Measurements from ENCODE around the gene POLR3H.

Gene POLR3H

DNA sequence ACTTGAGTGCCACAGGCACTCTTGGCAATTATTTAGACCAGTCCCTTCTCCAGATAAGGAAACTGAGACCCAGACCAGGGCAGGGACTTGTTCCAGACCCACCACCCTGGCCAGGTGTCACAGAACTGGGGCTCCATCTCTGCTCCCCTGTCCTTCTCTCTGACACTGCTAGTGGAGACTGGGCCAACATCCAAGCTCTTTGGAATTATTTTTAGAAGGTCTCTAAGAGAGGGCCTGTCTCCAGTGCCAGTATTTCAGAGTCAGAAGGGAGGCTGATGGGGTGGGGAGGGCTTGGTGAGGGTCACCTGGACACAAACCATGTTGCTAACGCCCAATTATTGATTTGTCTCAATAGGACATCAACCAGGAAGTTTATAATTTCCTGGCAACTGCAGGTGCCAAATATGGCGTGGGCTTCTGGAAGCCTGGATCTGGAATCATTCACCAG, 32.7 kb downstream of the POLR3H start:
- Histone ChIP-seq H3K4me1 (peaks cover 0 to 5% (median 0%) of the 10 kb centered on the region in 10 experiments; a peak in 2 of 20 replicates), H3K9me3 (replicated peaks in 1 of 11) (no peaks in the 10 kb centered on the region), H3K9ac (0 out of 22 replicates have a peak overlapping the region, but pooled peaks of 1 of the 11 experiments have one; percentile 5), H3K27ac (no peak overlapping the region), H3K27me3 (no peaks in the 10 kb centered on the region), H3K4me3 (no peak overlapping the region), H4K20me1 (peaks cover 6 to 99% (median 70%) of the 10 kb centered on the region in 11 experiments; a peak in 19 of 22 replicates), H3K36me3 (peaks cover 94 to 100% (median 99%) of the 10 kb centered on the region in 11 experiments), H3K4me2 (no peak overlapping the region)
- TF ChIP-seq Cebpa-rat (IDR thresholded peaks at IDR 0.05), result no peak

- TF ChIP-seq Cebpa-rat (IDR thresholded peaks at IDR 0.05), result no peak
- no peak overlapping the region; a peak in 1 of 22 replicates for H3K9ac ChIP-seq
- peaks cover 11 to 99% (median 78%) of the 10 kb centered on the region in 11 experiments; a peak in 20 of 22 replicates for H4K20me1 ChIP-seq
- H3K4me1 ChIP-seq, result peaks cover 11 to 28% (median 18%) of the 10 kb centered on the region in 10 experiments
- no peak overlapping the region for H3K27ac ChIP-seq
- H3K36me3 ChIP-seq, result peaks cover 73 to 96% (median 88%) of the 10 kb centered on the region in 11 experiments
- no peak overlapping the region for H3K4me3 ChIP-seq
- no peaks in the 10 kb centered on the region for H3K9me3 ChIP-seq (replicated peaks in 1 of 11)
- H3K27me3 ChIP-seq, result no peaks in the 10 kb centered on the region
- no peak overlapping the region for H3K4me2 ChIP-seq
These were observed 35.5 kb downstream of the POLR3H start for GRCh38 chr22:41508770-41509170.

- Histone ChIP-seq H3K4me3 (no peak overlapping the region), H3K9ac (peak overlapping the region in 4 of 11 experiments; percentile 5 to 24 (median 18); a peak in 3 of 22 replicates), H3K27me3 (no peaks in the 10 kb centered on the region), H3K27ac (no peak overlapping the region), H3K36me3 (peaks cover 73 to 95% (median 87%) of the 10 kb centered on the region in 11 experiments), H3K4me2 (no peak overlapping the region), H3K9me3 (replicated peaks in 1 of 11) (no peaks in the 10 kb centered on the region), H3K4me1 (peaks cover 14 to 38% (median 26%) of the 10 kb centered on the region in 10 experiments), H4K20me1 (peaks cover 11 to 96% (median 78%) of the 10 kb centered on the region in 11 experiments; a peak in 20 of 22 replicates)
- no peak for TF ChIP-seq Cebpa-rat (IDR thresholded peaks at IDR 0.05)
These were observed 36.8 kb downstream of the POLR3H start for GRCh38 chr22:41507330-41508063.

GRCh38 chr22:41505511-41506220, 38.6 kb downstream of the POLR3H start:
- H4K20me1 ChIP-seq, result peaks cover 18 to 99% (median 88%) of the 10 kb centered on the region in 11 experiments; a peak in 20 of 22 replicates
- 0 out of 22 replicates have a peak overlapping the region, but pooled peaks of 1 of the 11 experiments have one; percentile 28 for H3K27ac ChIP-seq
- H3K36me3 ChIP-seq, result peaks cover 74 to 95% (median 87%) of the 10 kb centered on the region in 11 experiments

GRCh38 chr22:41504816-41505215, 39.5 kb downstream of the POLR3H start:
- Histone ChIP-seq H3K4me1 (peaks cover 14 to 64% (median 40%) of the 10 kb centered on the region in 10 experiments), H3K4me3 (peak overlapping the region in 1 of 10 experiments; percentile 10; a peak in 1 of 20 replicates), H3K4me2 (peak overlapping the region in 10 of 11 experiments; percentile 45 to 87 (median 76); a peak in 20 of 22 replicates), H3K27me3 (no peaks in the 10 kb centered on the region), H4K20me1 (peaks cover 20 to 98% (median 85%) of the 10 kb centered on the region in 11 experiments; a peak in 20 of 22 replicates), H3K9me3 (replicated peaks in 1 of 11) (no peaks in the 10 kb centered on the region), H3K27ac (peak overlapping the region in 4 of 11 experiments; percentile 3 to 43 (median 28); a peak in 3 of 22 replicates), H3K9ac (peak overlapping the region in 6 of 11 experiments; percentile 15 to 54 (median 40); a peak in 9 of 22 replicates), H3K36me3 (peaks cover 73 to 95% (median 87%) of the 10 kb centered on the region in 11 experiments)
- TF ChIP-seq Cebpa-rat (IDR thresholded peaks at IDR 0.05), result no peak

More at GRCh38 chr22:41505511-41506220, 38.6 kb downstream of the POLR3H start:
- Histone ChIP-seq H3K9ac (0 out of 22 replicates have a peak overlapping the region, but pooled peaks of 1 of the 11 experiments have one; percentile 9), H3K4me3 (no peak overlapping the region), H3K4me2 (peak overlapping the region in 8 of 11 experiments; percentile 62 to 87 (median 78); a peak in 13 of 22 replicates), H3K27me3 (no peaks in the 10 kb centered on the region), H3K9me3 (replicated peaks in 1 of 11) (no peaks in the 10 kb centered on the region), H3K4me1 (peaks cover 14 to 55% (median 31%) of the 10 kb centered on the region in 10 experiments)
- TF ChIP-seq Cebpa-rat (IDR thresholded peaks at IDR 0.05), result no peak

DNA sequence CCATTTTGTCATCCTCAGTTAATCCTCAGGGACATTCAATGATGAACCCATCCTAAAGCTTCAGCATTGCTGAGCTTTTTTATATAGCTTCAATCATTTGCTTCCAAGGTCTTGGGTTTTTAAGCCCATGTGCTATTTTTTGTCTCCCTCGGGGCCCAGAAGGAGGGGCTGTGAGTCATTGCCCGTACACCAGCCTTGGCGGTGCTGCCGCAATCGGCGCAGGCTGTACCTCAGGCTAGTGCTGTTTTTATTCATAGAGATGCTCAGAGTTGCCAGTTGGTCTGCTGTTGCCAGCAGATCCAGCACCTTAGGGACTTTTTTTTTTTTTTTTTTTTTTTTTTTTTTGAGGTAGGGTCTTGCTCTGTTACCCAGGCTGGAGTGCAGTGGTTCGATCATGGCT, 39.9 kb downstream of the POLR3H start:
- peaks cover 18 to 68% (median 44%) of the 10 kb centered on the region in 10 experiments for H3K4me1 ChIP-seq
- peaks cover 24 to 99% (median 85%) of the 10 kb centered on the region in 11 experiments; a peak in 20 of 22 replicates for H4K20me1 ChIP-seq
- peak overlapping the region in 10 of 11 experiments; percentile 45 to 87 (median 76); a peak in 20 of 22 replicates for H3K4me2 ChIP-seq
- peak overlapping the region; percentile 4 to 63 (median 26); a peak in 17 of 22 replicates for H3K9ac ChIP-seq
- peak overlapping the region in 2 of 10 experiments; percentile 7 to 10; a peak in 1 of 20 replicates for H3K4me3 ChIP-seq
- no peak for TF ChIP-seq Cebpa-rat (IDR thresholded peaks at IDR 0.05)
- H3K9me3 ChIP-seq (replicated peaks in 1 of 11), result no peaks in the 10 kb centered on the region
- peaks cover 75 to 95% (median 88%) of the 10 kb centered on the region in 11 experiments for H3K36me3 ChIP-seq
- H3K27me3 ChIP-seq, result no peaks in the 10 kb centered on the region
- H3K27ac ChIP-seq, result peak overlapping the region in 8 of 11 experiments; percentile 5 to 70 (median 45); a peak in 12 of 22 replicates

GRCh38 chr22:41501209-41501608, 43.1 kb downstream of the POLR3H start:
- TF ChIP-seq Cebpa-rat (IDR thresholded peaks at IDR 0.05), result no peak
- peaks cover 25 to 68% (median 49%) of the 10 kb centered on the region in 10 experiments for H3K4me1 ChIP-seq
- H3K36me3 ChIP-seq, result peaks cover 50 to 84% (median 68%) of the 10 kb centered on the region in 11 experiments
- H3K4me3 ChIP-seq, result no peak overlapping the region
- H3K9me3 ChIP-seq (replicated peaks in 1 of 11), result no peaks in the 10 kb centered on the region
- peaks cover 25 to 99% (median 85%) of the 10 kb centered on the region in 11 experiments; a peak in 20 of 22 replicates for H4K20me1 ChIP-seq
- peak overlapping the region in 4 of 11 experiments; percentile 2 to 56 (median 20); a peak in 2 of 22 replicates for H3K9ac ChIP-seq
- peak overlapping the region in 6 of 11 experiments; percentile 6 to 59 (median 38); a peak in 6 of 22 replicates for H3K4me2 ChIP-seq
- no peaks in the 10 kb centered on the region for H3K27me3 ChIP-seq
- peak overlapping the region in 5 of 11 experiments; percentile 6 to 77 (median 34); a peak in 6 of 22 replicates for H3K27ac ChIP-seq

GRCh38 chr22:41500303-41500702, 44.0 kb downstream of the POLR3H start:
- Histone ChIP-seq H3K9ac (peak overlapping the region in 6 of 11 experiments; percentile 2 to 56 (median 21); a peak in 5 of 22 replicates), H3K36me3 (peaks cover 51 to 84% (median 71%) of the 10 kb centered on the region in 11 experiments), H3K4me2 (peak overlapping the region in 6 of 11 experiments; percentile 6 to 59 (median 48); a peak in 8 of 22 replicates), H3K4me1 (peaks cover 25 to 60% (median 46%) of the 10 kb centered on the region in 10 experiments), H3K27me3 (no peaks in the 10 kb centered on the region), H3K4me3 (no peak overlapping the region), H3K9me3 (replicated peaks in 1 of 11) (no peaks in the 10 kb centered on the region), H4K20me1 (peaks cover 25 to 99% (median 85%) of the 10 kb centered on the region in 11 experiments; a peak in 20 of 22 replicates), H3K27ac (peak overlapping the region in 5 of 11 experiments; percentile 6 to 77 (median 60); a peak in 6 of 22 replicates)
- peak in 2 of 11 experiments; percentile 31 to 52; a peak in 2 of 22 replicates for TF ChIP-seq Cebpa-rat (IDR thresholded peaks at IDR 0.05)
